B cell (primary cell): ENCODE data around the gene EMP1. TPM values are rescaled to one million over a fixed set of nuclear protein-coding genes. Genes with fewer than 3 reads are reported as not detected.

Source experiments
- ATAC-seq: fragments of 200-7000 bp; cut with Tn5 transposase; one replicate; pipeline ENCODE4 v1.10.0; 2021; ENCODE audit warnings: low read depth, mild to moderate bottlenecking, moderate number of reproducible peaks, moderate library complexity
- CTCF ChIA-PET: fragments of 350-600 bp; sonication (Branson Sonifier 250); formaldehyde crosslinking; loops from one replicate; lab custom pipeline; 2021; ENCODE audit warnings: antibody characterized with exemption, inconsistent platforms; lab: Charles Lee
- POLR2A ChIA-PET: fragments of 350-600 bp; sonication (Branson Sonifier 250); formaldehyde crosslinking; loops from one replicate; lab custom pipeline; 2021; ENCODE audit warnings: antibody characterized with exemption; lab: Charles Lee
- DNase-seq: peaks from one replicate; pipeline ENCODE4 v3.0.0; 2013
- H2AFZ ChIP-seq: 2 replicates; pipeline ENCODE4 v1.6.1; 2012; ENCODE audit warnings: mild to moderate bottlenecking, low read depth, low read length; ENCODE audit not compliant: insufficient read depth, poor library complexity, severe bottlenecking
- H3K27ac ChIP-seq, 2 donors: 1 replicate in 1 of 2; 2 replicates in 1 of 2; pipeline ENCODE4 v1.5.1; 2012 to 2013; ENCODE audit warnings: low read length in 2 of 2, mild to moderate bottlenecking in 2 of 2, moderate library complexity in 1 of 2
- H3K27me3 ChIP-seq, 4 experiments: fragments of 200-600 bp in 1 of 4; sonication (generic) in 1 of 4; replicated peaks in 1 of 4; 1 replicate in 2 of 4; 2 replicates in 2 of 4; pipeline versions ENCODE4 v1.6.1 to v1.7.0; 2013 to 2016; ENCODE audit warnings: low read length in 3 of 4, mild to moderate bottlenecking in 2 of 4, mixed read lengths in 1 of 4, moderate library complexity in 1 of 4; ENCODE audit not compliant: insufficient read depth in 4 of 4, control insufficient read depth in 3 of 4; ENCODE audit errors: control extremely low read depth in 1 of 4
- H3K36me3 ChIP-seq, 2 experiments: replicated peaks in 1 of 2; 1 replicate in 1 of 2; 2 replicates in 1 of 2; pipeline versions ENCODE4 v1.6.1 to v1.7.1; 2013; ENCODE audit warnings: low read length in 1 of 2; ENCODE audit not compliant: insufficient read depth in 2 of 2, control insufficient read depth in 1 of 2; ENCODE audit errors: control extremely low read depth in 1 of 2, extremely low read depth in 1 of 2
- H3K4me1 ChIP-seq, 2 donors: fragments of 200-600 bp in 1 of 2; sonication (generic) in 1 of 2; 1 replicate in 1 of 2; 2 replicates in 1 of 2; pipeline versions ENCODE4 v1.5.1 to v1.6.1; 2013 to 2017; ENCODE audit warnings: low read length in 2 of 2; ENCODE audit not compliant: control insufficient read depth in 2 of 2, insufficient read depth in 2 of 2
- H3K4me2 ChIP-seq: replicated peaks from 2 replicates; pipeline ENCODE3; 2012; ENCODE audit warnings: mild to moderate bottlenecking, low read depth, low read length; ENCODE audit not compliant: poor library complexity, severe bottlenecking
- H3K4me3 ChIP-seq, 5 experiments: fragments of 200-600 bp in 1 of 5; sonication (generic) in 1 of 5; 1 replicate in 3 of 5; 2 replicates in 2 of 5; pipeline versions ENCODE4 v1.5.1 to v1.7.0; 2011 to 2016; ENCODE audit warnings: low read length in 4 of 5, mild to moderate bottlenecking in 4 of 5, low read depth in 2 of 5, control low read depth in 1 of 5, moderate library complexity in 1 of 5; ENCODE audit not compliant: insufficient read depth in 1 of 5; ENCODE audit errors: control extremely low read depth in 1 of 5, extremely low read depth in 1 of 5
- H3K79me2 ChIP-seq: fragments of 200-600 bp; sonication (generic); one replicate; pipeline ENCODE4 v1.6.0; 2016; ENCODE audit warnings: low read length; ENCODE audit not compliant: control insufficient read depth, insufficient read depth
- H3K9ac ChIP-seq: fragments of 200-600 bp; sonication (generic); 2 replicates; pipeline ENCODE4 v1.6.1; 2017; ENCODE audit warnings: mild to moderate bottlenecking, low read length, moderate library complexity
- H3K9me3 ChIP-seq, 3 donors: one replicate each; pipeline versions ENCODE4 v1.6.1 to v1.7.1; 2013; ENCODE audit warnings: low read length in 2 of 3; ENCODE audit not compliant: control insufficient read depth in 2 of 3, insufficient read depth in 1 of 3; ENCODE audit errors: control extremely low read depth in 1 of 3
- H4K20me1 ChIP-seq: 2 replicates; pipeline ENCODE4 v1.6.0; 2012; ENCODE audit warnings: mild to moderate bottlenecking, low read length; ENCODE audit not compliant: insufficient read depth, control insufficient read depth, poor library complexity, severe bottlenecking
- H3K27ac Mint-ChIP-seq: one replicate; pipeline ENCODE4 v1.8.0; 2021; ENCODE audit warnings: mixed read lengths
- H3K27me3 Mint-ChIP-seq: one replicate; pipeline ENCODE4 v1.8.0; 2021; ENCODE audit warnings: mixed read lengths
- H3K4me1 Mint-ChIP-seq: one replicate; pipeline ENCODE4 v1.8.0; 2021; ENCODE audit warnings: mixed read lengths
- H3K4me3 Mint-ChIP-seq: one replicate; pipeline ENCODE4 v1.8.0; 2021; ENCODE audit warnings: mixed read lengths
- H3K9me3 Mint-ChIP-seq: one replicate; pipeline ENCODE4 v1.8.0; 2022; ENCODE audit warnings: mixed read lengths; ENCODE audit not compliant: insufficient read depth
- CTCF ChIP-seq: fragments of 200-600 bp; IDR thresholded peaks from one replicate; pipeline ENCODE4 v1.8.0; 2022; ENCODE audit warnings: antibody characterized with exemption, mild to moderate bottlenecking
- EZH2 ChIP-seq: IDR thresholded peaks from 2 replicates; pipeline ENCODE4 v1.6.1; 2012; ENCODE audit warnings: borderline replicate concordance, low read depth, mild to moderate bottlenecking, moderate library complexity, low read length; ENCODE audit not compliant: insufficient read depth, poor library complexity, severe bottlenecking
- WGBS: methylation state at CpG from one replicate; pipeline ENCODE4 v1.1.5; 2013; ENCODE audit warnings: missing lambda C conversion rate; ENCODE audit not compliant: insufficient coverage; 5-methylcytosine and 5-hydroxymethylcytosine counted together
- intact Hi-C: fragments of 100-400 bp; cut with micrococcal nuclease; formaldehyde crosslinking; loops from one replicate; pipeline ENCODE4 v1.10.0; 2022
- polyA plus RNA-seq: library from polyadenylated mRNA; depleted of rRNA; stranded (reverse); fragments of >200 nt; gene quantifications from 2 replicates; pipeline ENCODE4 v1.2.3, GENCODE V29; 2012
- total RNA-seq, 2 donors: library from RNA; stranded (reverse); fragments of 120-200 nt in 1 of 2; gene quantifications; 1 replicate in 1 of 2; 2 replicates in 1 of 2; pipeline versions ENCODE4 v1.2.3 to v1.2.4, GENCODE V29; 2013 to 2022

Gene EMP1
- total and polyA plus RNA-seq, 2 donors (not counting 1 experiment from before 2014, with no cell fraction given) = 0.07 to 0.64 TPM

DNA sequence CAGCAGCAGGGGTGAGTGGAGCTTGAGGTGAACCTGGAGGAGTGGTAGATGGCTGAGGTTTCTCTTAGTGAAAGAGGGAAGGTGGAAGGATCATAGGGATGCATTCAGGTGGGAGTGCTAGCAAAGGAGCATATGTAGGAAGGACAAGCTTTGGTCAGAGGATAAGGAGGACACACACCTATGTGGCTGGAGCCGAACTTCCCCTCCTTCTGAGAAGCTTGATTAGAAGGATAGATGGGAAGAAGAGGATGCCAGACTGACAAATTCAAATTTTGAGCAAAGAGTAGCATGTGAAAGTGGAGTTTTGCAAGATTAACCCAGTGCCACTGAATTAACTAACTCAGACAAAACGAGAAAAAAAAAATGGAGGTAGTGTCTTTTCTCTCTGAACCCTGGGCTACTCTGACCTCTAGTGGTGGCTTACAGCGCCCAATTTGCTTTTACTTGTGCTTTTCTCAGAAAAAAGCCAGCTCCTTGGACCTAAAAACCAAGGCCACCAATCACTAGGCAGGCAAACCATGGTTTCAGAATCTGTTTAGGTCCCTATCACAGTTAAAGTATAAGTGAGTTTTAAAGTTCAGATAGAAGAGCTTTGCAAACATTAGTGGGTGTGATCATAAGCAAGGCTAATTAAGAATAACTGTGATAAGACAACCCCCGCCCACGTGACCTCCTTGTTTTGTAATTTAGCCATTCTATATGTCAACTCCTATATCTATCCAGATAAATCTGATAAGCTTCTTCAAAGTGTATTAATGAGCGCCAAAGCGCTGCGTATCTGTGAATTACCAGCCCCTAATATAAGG is 15.5 kb downstream of the EMP1 start:
- Mint-ChIP-seq H3K27me3 (peaks cover 33% of the 10 kb centered on the region), H3K4me3 (no peak overlapping the region), H3K27ac (no peak overlapping the region), H3K9me3 (no peaks in the 10 kb centered on the region), H3K4me1 (peaks cover 5% of the 10 kb centered on the region)
- no peaks in the 10 kb centered on the region for H4K20me1 ChIP-seq
- peak overlapping the region; percentile 17 for H3K4me2 ChIP-seq
- peak; percentile 65 for ATAC-seq
- peak; percentile 82 for DNase-seq
- ChIA-PET POLR2A (no interaction called here), CTCF (interaction anchor here (0.6 to 12.4 kb wide), 75 partner anchors 9 to 1040 kb away, joined by 3 to 275 read pairs (median 4); partner anchors contain the start of genes EMP1, FAM234B, GPRC5A and GPRC5D)
- intact Hi-C loops = loop anchor here (1.0 to 2.0 kb wide), 5 partner anchors 114 to 423 kb away; no protein-coding TSS in a partner anchor
- H2AFZ ChIP-seq = peak overlapping the region; percentile 56
- H3K4me1 ChIP-seq = peaks cover 3 to 4% of the 10 kb centered on the region in 2 donors
- H3K4me3 ChIP-seq = no peak overlapping the region
- H3K36me3 ChIP-seq = no peaks in the 10 kb centered on the region
- H3K9ac ChIP-seq = no peak overlapping the region
- H3K9me3 ChIP-seq = no peaks in the 10 kb centered on the region
- TF ChIP-seq EZH2 (no peak), CTCF (peak; percentile 87)
- WGBS = 50% methylated on average over 2 of the region's 8 CpGs
- no peaks in the 10 kb centered on the region for H3K79me2 ChIP-seq
- H3K27me3 ChIP-seq = peaks cover 0 to 6% (median 3%) of the 10 kb centered on the region in 4 experiments
- H3K27ac ChIP-seq = no peak overlapping the region

DNA sequence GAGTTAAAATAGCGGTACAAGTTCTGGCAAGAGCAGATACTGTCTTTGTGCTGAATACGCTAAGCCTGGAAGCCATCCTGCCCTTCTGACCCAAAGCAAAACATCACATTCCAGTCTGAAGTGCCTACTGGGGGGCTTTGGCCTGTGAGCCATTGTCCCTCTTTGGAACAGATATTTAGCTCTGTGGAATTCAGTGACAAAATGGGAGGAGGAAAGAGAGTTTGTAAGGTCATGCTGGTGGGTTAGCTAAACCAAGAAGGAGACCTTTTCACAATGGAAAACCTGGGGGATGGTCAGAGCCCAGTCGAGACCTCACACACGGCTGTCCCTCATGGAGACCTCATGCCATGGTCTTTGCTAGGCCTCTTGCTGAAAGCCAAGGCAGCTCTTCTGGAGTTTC is 18.5 kb downstream of the EMP1 start:
- Histone ChIP-seq H3K4me2 (no peak overlapping the region), H3K36me3 (no peaks in the 10 kb centered on the region), H3K9me3 (peaks cover 0 to 4% (median 0%) of the 10 kb centered on the region in 3 donors), H3K9ac (no peak overlapping the region), H3K27ac (no peak overlapping the region), H3K27me3 (no peaks in the 10 kb centered on the region), H2AFZ (no peak overlapping the region), H3K4me3 (no peak overlapping the region), H3K79me2 (no peaks in the 10 kb centered on the region), H4K20me1 (no peaks in the 10 kb centered on the region), H3K4me1 (peaks cover 3 to 4% of the 10 kb centered on the region in 2 donors)
- Mint-ChIP-seq H3K27ac (no peak overlapping the region), H3K4me1 (peaks cover 5% of the 10 kb centered on the region), H3K4me3 (no peak overlapping the region), H3K27me3 (peaks cover 18% of the 10 kb centered on the region), H3K9me3 (no peaks in the 10 kb centered on the region)
- TF ChIP-seq EZH2 (no peak), CTCF (no peak)
- ATAC-seq = no peak
- 98% methylated on average over 4 of the region's 4 CpGs for WGBS
- CTCF ChIA-PET = interaction anchor here (1.2 to 12.4 kb wide), 6 partner anchors 20 to 427 kb away, joined by 3 to 275 read pairs (median 20); partner anchors contain the start of gene FAM234B
- POLR2A ChIA-PET = no interaction called here
- DNase-seq = no peak
- intact Hi-C loops = no loop called here
